Head of caudate nucleus (tissue), 42 donors: ENCODE results near the gene CIB4.

Source experiments
- DNase-seq, 42 donors: peaks; one replicate each; pipeline versions ENCODE4 v3.0.0 to v3.0.0-alpha.2; 2020 to 2021; ENCODE audit warnings: mixed read lengths in 7 of 42
- intact Hi-C: fragments of 100-400 bp; cut with DNase I; formaldehyde crosslinking; loops from one replicate; pipeline ENCODE4 v1.15.0; 2022

CIB4 gene

GRCh38 chr2:26552641-26553374 is 88.4 kb downstream of the CIB4 start:
- peak in 1 of 42 donors; percentile 5 for DNase-seq
- intact Hi-C loops = no loop called here

GRCh38 chr2:26550276-26551015 is 90.7 kb downstream of the CIB4 start:
- DNase-seq = peak in 2 of 42 donors; percentile 1 to 3
- intact Hi-C loops = no loop called here

- DNase-seq = peak in 1 of 42 donors; percentile 5
- intact Hi-C loops = no loop called here
These were observed 98.3 kb downstream of the CIB4 start for GRCh38 chr2:26542676-26543505.

- no peak for DNase-seq
These were observed 99.0 kb downstream of the CIB4 start for GRCh38 chr2:26542194-26542455.

GRCh38 chr2:26541401-26542193 is 99.6 kb downstream of the CIB4 start:
- intact Hi-C loops = no loop called here
- no peak for DNase-seq

More at GRCh38 chr2:26542194-26542455, 99.0 kb downstream of the CIB4 start:
- intact Hi-C loops = no loop called here

GRCh38 chr2:26540961-26541360 is 100.2 kb downstream of the CIB4 start:
- intact Hi-C loops = no loop called here
- peak in 1 of 42 donors; percentile 7 for DNase-seq

GRCh38 chr2:26540306-26540705 is 100.9 kb downstream of the CIB4 start:
- intact Hi-C loops = no loop called here
- peak in 2 of 42 donors; percentile 5 to 18 for DNase-seq

GRCh38 chr2:26537826-26538475 is 103.2 kb downstream of the CIB4 start:
- intact Hi-C loops = no loop called here
- peak in 1 of 42 donors; percentile 5 for DNase-seq

- intact Hi-C loops = no loop called here
- peak in 1 of 42 donors; percentile 14 for DNase-seq
These were observed 103.9 kb downstream of the CIB4 start for GRCh38 chr2:26537069-26537825.

- peak in 2 of 42 donors; percentile 13 to 17 for DNase-seq
- intact Hi-C loops = no loop called here
These were observed 104.6 kb downstream of the CIB4 start for GRCh38 chr2:26536371-26537068.

GRCh38 chr2:26535663-26536275 is 105.4 kb downstream of the CIB4 start:
- DNase-seq = peak in 1 of 42 donors; percentile 13
- intact Hi-C loops = no loop called here

- DNase-seq = peak in 1 of 42 donors; percentile 6
- intact Hi-C loops = no loop called here
These were observed 106.1 kb downstream of the CIB4 start for GRCh38 chr2:26534865-26535662.

GRCh38 chr2:26534098-26534864 is 106.9 kb downstream of the CIB4 start:
- intact Hi-C loops = no loop called here
- no peak for DNase-seq

- intact Hi-C loops = no loop called here
- no peak for DNase-seq
These were observed 107.5 kb downstream of the CIB4 start for GRCh38 chr2:26533661-26534060.
